H1 (cell line): ENCODE measurements around the gene GUCA2B. TPM values are rescaled to one million over a fixed set of nuclear protein-coding genes. Genes with fewer than 3 reads are reported as not detected.
A peak's percentile ranks its signal among the peaks of the same experiment; 100 is the strongest.

Experiments used
- CTCF ChIA-PET: fragments of 300-600 bp; sonication (Branson Sonifier 250); formaldehyde crosslinking; loops from one replicate; lab custom pipeline; 2021; ENCODE audit not compliant: partially characterized antibody; lab: Charles Lee
- POLR2A ChIA-PET: fragments of 300-600 bp; sonication (Branson Sonifier 250); formaldehyde crosslinking; loops from one replicate; lab custom pipeline; 2021; ENCODE audit warnings: inconsistent platforms; ENCODE audit not compliant: partially characterized antibody; lab: Charles Lee
- DNase-seq, 2 experiments: peaks; one replicate each; pipeline versions ENCODE4 v3.0.0 to v3.0.0-alpha.2; 2010 to 2022; ENCODE audit warnings: low spot score in 2 of 2, low read depth in 1 of 2, mixed read lengths in 1 of 2
- FAIRE-seq: peaks from 2 replicates; lab custom pipeline; 2011; peaks lifted over from hg19 to GRCh38; lab: Jason Lieb, UNC
- H2AFZ ChIP-seq: 2 replicates; pipeline ENCODE4 v1.8.1; 2012; ENCODE audit warnings: low read length, inconsistent platforms
- H2AK5ac ChIP-seq: 2 replicates; pipeline ENCODE4 v1.6.1; 2013; ENCODE audit warnings: low read depth, low read length
- H2BK120ac ChIP-seq: replicated peaks from 2 replicates; pipeline ENCODE3; 2013; ENCODE audit warnings: low read depth, low read length, inconsistent platforms
- H2BK12ac ChIP-seq: 2 replicates; pipeline ENCODE4 v1.6.1; 2013; ENCODE audit warnings: low read depth, low read length
- H2BK15ac ChIP-seq: 2 replicates; pipeline ENCODE4 v1.6.1; 2013; ENCODE audit warnings: low read length
- H2BK20ac ChIP-seq: 2 replicates; pipeline ENCODE4 v1.6.1; 2013; ENCODE audit warnings: low read length
- H2BK5ac ChIP-seq: 2 replicates; pipeline ENCODE4 v1.6.1; 2013; ENCODE audit warnings: low read depth, low read length
- H3K14ac ChIP-seq: 2 replicates; pipeline ENCODE4 v1.6.1; 2013; ENCODE audit warnings: inconsistent platforms; ENCODE audit not compliant: insufficient read length
- H3K18ac ChIP-seq: 2 replicates; pipeline ENCODE4 v1.6.1; 2013; ENCODE audit warnings: low read length; ENCODE audit errors: extremely low read depth
- H3K23ac ChIP-seq: 2 replicates; pipeline ENCODE4 v1.6.1; 2013; ENCODE audit warnings: inconsistent platforms; ENCODE audit not compliant: insufficient read length
- H3K23me2 ChIP-seq: 2 replicates; pipeline ENCODE4 v1.6.1; 2013; ENCODE audit warnings: low read depth, low read length
- H3K27ac ChIP-seq: 2 replicates; pipeline ENCODE4 v1.6.1; 2011; ENCODE audit warnings: low read depth, low read length, inconsistent platforms
- H3K27me3 ChIP-seq, 4 experiments: replicated peaks in 1 of 4; 1 replicate in 1 of 4; 2 replicates in 3 of 4; pipeline versions ENCODE4 v1.6.1 to v1.8.1; 2011 to 2013; ENCODE audit warnings: low read length in 3 of 4, mild to moderate bottlenecking in 3 of 4, inconsistent platforms in 2 of 4, mixed read lengths in 2 of 4, moderate library complexity in 1 of 4; ENCODE audit not compliant: control insufficient read depth in 3 of 4, insufficient read depth in 3 of 4; ENCODE audit errors: extremely low read depth in 1 of 4
- H3K36me3 ChIP-seq, 4 experiments: 2 replicates each; pipeline versions ENCODE4 v1.6.1 to v1.8.1; 2011 to 2013; ENCODE audit warnings: mild to moderate bottlenecking in 4 of 4, low read length in 3 of 4, moderate library complexity in 2 of 4, control low read depth in 1 of 4, inconsistent platforms in 1 of 4; ENCODE audit not compliant: insufficient read depth in 4 of 4, control insufficient read depth in 2 of 4
- H3K4ac ChIP-seq: replicated peaks from 2 replicates; pipeline ENCODE3; 2013; ENCODE audit warnings: low read length, low read depth, mixed read lengths, inconsistent platforms; ENCODE audit not compliant: insufficient read length
- H3K4me1 ChIP-seq, 4 experiments: replicated peaks in 1 of 4; 1 replicate in 1 of 4; 2 replicates in 3 of 4; pipeline versions ENCODE4 v1.6.1 to v1.8.1; 2011 to 2013; ENCODE audit warnings: low read length in 3 of 4, inconsistent platforms in 2 of 4, mixed read lengths in 1 of 4; ENCODE audit not compliant: insufficient read depth in 4 of 4, control insufficient read depth in 3 of 4
- H3K4me2 ChIP-seq, 2 experiments: 2 replicates each; pipeline versions ENCODE4 v1.6.1 to v1.8.1; 2011 to 2013; ENCODE audit warnings: low read depth in 2 of 2, low read length in 2 of 2, control low read depth in 1 of 2, inconsistent platforms in 1 of 2, mild to moderate bottlenecking in 1 of 2; ENCODE audit not compliant: insufficient read depth in 1 of 2
- H3K4me3 ChIP-seq, 4 experiments: fragments of 200-600, 300-600 bp in 1 of 4; sonication (generic), shearing (Covaris generic), sonication (Bioruptor Twin) in 1 of 4; 2 replicates each; pipeline versions ENCODE4 v1.5.1 to v1.8.1; 2011 to 2016; ENCODE audit warnings: low read length in 4 of 4, low read depth in 3 of 4, control low read depth in 2 of 4, inconsistent platforms in 2 of 4, mild to moderate bottlenecking in 2 of 4, mixed read lengths in 1 of 4, moderate library complexity in 1 of 4; ENCODE audit not compliant: insufficient read depth in 2 of 4; ENCODE audit errors: extremely low read depth in 1 of 4
- H3K56ac ChIP-seq: replicated peaks from 2 replicates; pipeline ENCODE3; 2013; ENCODE audit warnings: low read depth, mild to moderate bottlenecking, mixed read lengths, low read length, inconsistent platforms; ENCODE audit not compliant: insufficient read length
- H3K79me1 ChIP-seq: 2 replicates; pipeline ENCODE4 v1.6.1; 2013; ENCODE audit warnings: low read depth, low read length, control low read depth
- H3K79me2 ChIP-seq, 2 experiments: 2 replicates each; pipeline versions ENCODE4 v1.6.1 to v1.8.1; 2012 to 2013; ENCODE audit warnings: low read length in 2 of 2, mild to moderate bottlenecking in 2 of 2, inconsistent platforms in 1 of 2; ENCODE audit not compliant: insufficient read depth in 2 of 2, control insufficient read depth in 1 of 2
- H3K9ac ChIP-seq, 4 experiments: replicated peaks in 1 of 4; 1 replicate in 1 of 4; 2 replicates in 3 of 4; pipeline versions ENCODE4 v1.6.1 to v1.8.1; 2011 to 2013; ENCODE audit warnings: low read depth in 3 of 4, low read length in 3 of 4, control low read depth in 2 of 4, mild to moderate bottlenecking in 2 of 4, moderate library complexity in 2 of 4, inconsistent platforms in 1 of 4; ENCODE audit errors: extremely low read depth in 1 of 4
- H3K9me3 ChIP-seq, 2 experiments: 2 replicates each; pipeline versions ENCODE4 v1.6.1 to v1.8.1; 2012 to 2013; ENCODE audit warnings: mild to moderate bottlenecking in 2 of 2, moderate library complexity in 2 of 2, control low read depth in 1 of 2, inconsistent platforms in 1 of 2, low read depth in 1 of 2, low read length in 1 of 2, mixed read lengths in 1 of 2; ENCODE audit not compliant: insufficient read depth in 2 of 2
- H4K20me1 ChIP-seq, 2 experiments: replicated peaks in 1 of 2; 2 replicates each; pipeline versions ENCODE3 to v1.8.1; 2011 to 2013; ENCODE audit warnings: inconsistent platforms in 2 of 2, low read length in 2 of 2, mild to moderate bottlenecking in 1 of 2; ENCODE audit not compliant: insufficient read depth in 2 of 2, control insufficient read depth in 1 of 2
- H4K5ac ChIP-seq: 2 replicates; pipeline ENCODE4 v1.6.1; 2013; ENCODE audit warnings: low read length, low read depth, mixed read lengths, inconsistent platforms; ENCODE audit not compliant: insufficient read length
- H4K8ac ChIP-seq: 2 replicates; pipeline ENCODE4 v1.8.0; 2013; ENCODE audit warnings: mild to moderate bottlenecking, moderate library complexity, low read length, inconsistent platforms; ENCODE audit not compliant: insufficient read depth; ENCODE audit errors: extremely low read depth
- H4K91ac ChIP-seq: replicated peaks from 2 replicates; pipeline ENCODE3; 2013; ENCODE audit warnings: low read length, mixed read lengths, inconsistent platforms; ENCODE audit not compliant: insufficient read length
- BCL11A ChIP-seq, 2 experiments: IDR thresholded peaks; one replicate each; pipeline ENCODE4 v1.6.1; 2011; ENCODE audit warnings: low read depth in 2 of 2, low read length in 2 of 2, mild to moderate bottlenecking in 2 of 2
- CTBP2 ChIP-seq: IDR thresholded peaks from 2 replicates; pipeline ENCODE4 v1.7.0; 2011; ENCODE audit warnings: borderline replicate concordance, mild to moderate bottlenecking, moderate library complexity, mixed read lengths, low read length; ENCODE audit not compliant: insufficient read depth, insufficient read length
- KDM5A ChIP-seq: fragments of 200-600 bp; IDR thresholded peaks from 2 replicates; pipeline ENCODE4 v1.7.1; 2012; ENCODE audit warnings: mild to moderate bottlenecking, low read length, inconsistent platforms, mixed read lengths
- MAFK ChIP-seq: IDR thresholded peaks from 2 replicates; pipeline ENCODE4 v1.6.1; 2012; ENCODE audit warnings: low read depth, mild to moderate bottlenecking, improper control_type of control experiment, low read length
- PHF8 ChIP-seq: fragments of 200-600 bp; sonication (generic); conservative IDR thresholded peaks from 2 replicates; pipeline ENCODE4 v1.7.1; 2012; ENCODE audit warnings: low read depth, mild to moderate bottlenecking, inconsistent platforms, low read length, moderate library complexity
- TAF7 ChIP-seq: optimal IDR thresholded peaks from 2 replicates; pipeline ENCODE3; 2011; ENCODE audit warnings: low read depth, mild to moderate bottlenecking, inconsistent platforms, low read length, moderate library complexity, borderline replicate concordance
- TEAD4 ChIP-seq: IDR thresholded peaks from 2 replicates; pipeline ENCODE4 v1.6.1; 2012; ENCODE audit warnings: low read depth, low read length, inconsistent platforms, mixed read lengths
- WGBS, 2 experiments: shearing (Covaris generic) in 1 of 2; methylation state at CpG; one replicate each; pipeline versions ENCODE4 v1.1.6 to v1.1.7; 2013 to 2015; ENCODE audit warnings: low lambda C conversion rate in 2 of 2, mixed read lengths in 2 of 2, inconsistent platforms in 1 of 2, low coverage in 1 of 2, missing lambda C conversion rate in 1 of 2; ENCODE audit not compliant: insufficient replicate concordance in 2 of 2, insufficient coverage in 1 of 2, insufficient read length in 1 of 2; ENCODE audit errors: extremely low coverage in 1 of 2, missing lambda C conversion rate in 1 of 2; 5-methylcytosine and 5-hydroxymethylcytosine counted together
- polyA plus RNA-seq, 7 experiments: library from polyadenylated mRNA; depleted of rRNA in 3 of 7; stranded (reverse) in 5 of 7; unstranded in 2 of 7; fragments of >200 nt in 5 of 7; fragments of 200-250 nt in 2 of 7; gene quantifications; 1 replicate in 5 of 7; 2 replicates in 1 of 7; 4 replicates in 1 of 7; pipeline versions ENCODE4 v1.2.1 to v1.2.3, GENCODE V29; 2011 to 2013; ENCODE audit warnings: missing spikeins in 2 of 7, mixed read lengths in 2 of 7
- total RNA-seq: library from RNA; stranded (reverse); fragmentation: NEBNext Ultra II Directional; extraction: Animal tissue kit (Norgen Biotek cat#: 25700); gene quantifications from 2 replicates; pipeline ENCODE4 v1.2.1, GENCODE V29; 2021
- TF ChIP-seq, protein P1 (sequence below): IDR thresholded peaks from 2 replicates; pipeline ENCODE4 v1.6.1; 2012; ENCODE audit warnings: inconsistent platforms

GUCA2B gene
- total and polyA plus RNA-seq, 2 of the 8 experiments (the other 6 are each of a cell fraction or from before 2014, with no cell fraction given): not detected

DNA sequence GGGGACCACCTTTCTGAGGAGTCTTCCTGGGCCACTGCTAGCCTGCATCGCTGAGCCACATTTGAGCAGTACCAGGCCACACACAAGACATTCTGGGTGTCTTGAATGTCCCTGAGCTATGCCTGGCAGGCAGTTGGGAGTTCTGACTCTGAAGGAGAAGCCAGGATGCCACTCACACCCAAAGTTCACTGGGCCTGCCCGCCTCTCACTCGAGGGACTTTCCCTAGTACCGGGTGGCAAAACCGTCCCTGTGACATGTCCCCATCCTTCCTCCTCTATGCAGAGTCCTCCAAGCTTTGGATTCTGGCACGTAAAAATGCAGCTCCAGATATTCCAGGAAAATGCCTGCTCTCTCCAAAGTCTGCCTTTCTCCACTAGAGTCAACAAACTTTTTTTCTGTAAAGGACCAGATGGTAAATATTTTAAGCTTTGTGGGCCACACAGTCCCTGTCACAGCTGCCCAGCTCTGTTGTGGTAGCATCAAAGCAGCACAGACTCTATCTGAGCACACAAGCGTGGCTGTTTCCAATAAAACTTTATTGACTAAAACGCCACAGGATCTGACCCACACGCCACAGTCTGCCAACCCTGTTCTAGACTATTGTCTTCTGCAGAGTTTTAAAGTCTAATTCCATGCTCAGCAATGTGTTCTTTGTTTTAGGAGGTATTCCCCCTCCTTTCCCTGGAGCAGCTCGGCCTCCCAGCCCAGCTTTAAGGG, 19.2 kb upstream of the GUCA2B start:
- no peak overlapping the region for H3K4me2 ChIP-seq
- CTCF ChIA-PET: interaction anchor here (0.9 kb wide), 1 partner anchor 39 kb away, joined by 4 read pairs; no protein-coding TSS in a partner anchor
- H4K5ac ChIP-seq: no peak overlapping the region
- no peak overlapping the region for H2BK15ac ChIP-seq
- H3K9ac ChIP-seq: no peak overlapping the region
- no peak for TF ChIP-seq CTBP2
- TF ChIP-seq, protein P1, sequence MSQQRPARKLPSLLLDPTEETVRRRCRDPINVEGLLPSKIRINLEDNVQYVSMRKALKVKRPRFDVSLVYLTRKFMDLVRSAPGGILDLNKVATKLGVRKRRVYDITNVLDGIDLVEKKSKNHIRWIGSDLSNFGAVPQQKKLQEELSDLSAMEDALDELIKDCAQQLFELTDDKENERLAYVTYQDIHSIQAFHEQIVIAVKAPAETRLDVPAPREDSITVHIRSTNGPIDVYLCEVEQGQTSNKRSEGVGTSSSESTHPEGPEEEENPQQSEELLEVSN: no peak
- no peak for TF ChIP-seq TEAD4
- TF ChIP-seq TAF7: no peak
- TF ChIP-seq KDM5A: no peak
- no peak for TF ChIP-seq MAFK
- no peak for TF ChIP-seq BCL11A (IDR thresholded peaks at IDR 0.05; ENCODE audit: low read depth in 2 of 2, low read length in 2 of 2)
- TF ChIP-seq PHF8: no peak
- TF ChIP-seq, all 59 proteins: peak for 0
- Histone ChIP-seq H3K23ac (no peak overlapping the region), H3K14ac (no peak overlapping the region), H3K23me2 (no peaks in the 10 kb centered on the region), H2BK12ac (no peak overlapping the region), H2AFZ (peak overlapping the region; percentile 30; the same call in 1 of the 2 replicates), H3K4ac (no peak overlapping the region), H3K56ac (no peak overlapping the region), H3K9me3 (no peaks in the 10 kb centered on the region), H3K79me2 (no peaks in the 10 kb centered on the region), H2BK120ac (no peak overlapping the region), H3K27me3 (no peaks in the 10 kb centered on the region), H2BK20ac (no peak overlapping the region), H3K36me3 (no peaks in the 10 kb centered on the region), H2BK5ac (no peak overlapping the region), H3K79me1 (no peaks in the 10 kb centered on the region), H4K8ac (no peak overlapping the region), H4K91ac (no peak overlapping the region), H3K18ac (no peak overlapping the region), H3K4me1 (peaks cover 0 to 2% (median 0%) of the 10 kb centered on the region in 4 experiments; a peak in 2 of 7 replicates), H3K27ac (no peak overlapping the region), H4K20me1 (no peaks in the 10 kb centered on the region), H2AK5ac (no peak overlapping the region), H3K4me3 (no peak overlapping the region)
- no peak for FAIRE-seq
- POLR2A ChIA-PET: no interaction called here
- peak in 1 of 2 experiments; percentile 10 for DNase-seq
- 87% methylated on average over 10 of the region's 10 CpGs; no CpG with 5 or more reads in 1 of the 2 experiments for WGBS, 2 experiments
